DMS 273 (cell line): Measurements from ENCODE around the gene SEL1L2.

Experiments
- DNase-seq: peaks from one replicate; lab custom pipeline; 2025; ENCODE audit not compliant: unreplicated experiment; lab: John Stamatoyannopoulos, UW

The SEL1L2 gene

DNA sequence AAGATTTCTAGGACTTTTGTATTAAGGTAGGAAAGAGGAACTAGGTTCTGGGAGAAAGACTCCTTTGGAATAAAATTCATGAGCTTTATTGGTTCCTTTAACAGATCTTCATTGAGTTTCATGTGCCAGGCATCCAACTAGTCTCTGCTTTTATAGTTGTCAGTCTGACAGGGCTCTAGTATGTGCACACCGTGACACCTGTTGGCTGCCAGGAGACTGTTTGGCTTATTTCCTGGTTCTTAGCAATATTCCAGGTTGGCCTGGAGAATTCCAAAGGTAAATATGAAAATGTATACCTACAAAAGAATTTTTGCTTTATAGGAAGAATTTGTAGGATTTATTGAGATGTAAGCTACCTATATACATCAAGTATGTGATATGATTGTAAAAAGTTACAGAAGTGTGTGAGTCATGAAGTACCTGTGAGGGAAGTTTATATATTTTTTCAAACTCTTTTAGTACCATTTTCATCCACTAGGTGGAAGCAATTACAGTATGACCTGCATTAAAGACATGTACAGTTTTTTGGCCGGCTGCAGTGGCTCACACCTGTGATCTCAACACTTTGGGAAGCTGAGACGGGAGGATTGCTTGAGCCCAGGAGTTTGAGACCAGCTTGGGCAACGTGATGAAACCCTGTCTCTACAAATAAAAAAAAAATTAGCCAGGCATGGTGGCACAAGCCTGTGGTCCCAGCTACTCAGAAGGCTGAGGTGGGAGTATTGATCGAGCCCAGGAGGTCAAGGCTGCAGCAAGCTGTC lies 170.3 kb downstream of the SEL1L2 start:
- DNase-seq: peak; percentile 79

DNA sequence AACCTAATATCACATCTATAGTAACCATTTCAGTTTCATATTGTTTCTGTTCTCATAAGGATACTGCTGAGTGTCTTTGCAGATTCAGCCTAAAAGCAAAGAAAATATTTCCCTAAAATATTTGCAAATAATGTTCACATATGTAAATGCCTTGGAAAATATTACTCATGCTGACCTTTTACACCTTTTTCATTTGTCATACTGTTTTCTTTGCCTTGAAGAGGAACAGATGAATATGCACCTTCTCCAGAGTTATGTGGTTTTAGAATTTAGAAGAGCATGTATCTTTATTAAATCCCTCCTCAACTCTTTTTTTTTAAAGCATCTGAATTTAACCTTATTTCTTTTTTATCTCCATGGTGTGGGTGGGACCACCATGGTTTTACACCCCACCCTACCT lies 173.1 kb downstream of the SEL1L2 start:
- DNase-seq: no peak

DNA sequence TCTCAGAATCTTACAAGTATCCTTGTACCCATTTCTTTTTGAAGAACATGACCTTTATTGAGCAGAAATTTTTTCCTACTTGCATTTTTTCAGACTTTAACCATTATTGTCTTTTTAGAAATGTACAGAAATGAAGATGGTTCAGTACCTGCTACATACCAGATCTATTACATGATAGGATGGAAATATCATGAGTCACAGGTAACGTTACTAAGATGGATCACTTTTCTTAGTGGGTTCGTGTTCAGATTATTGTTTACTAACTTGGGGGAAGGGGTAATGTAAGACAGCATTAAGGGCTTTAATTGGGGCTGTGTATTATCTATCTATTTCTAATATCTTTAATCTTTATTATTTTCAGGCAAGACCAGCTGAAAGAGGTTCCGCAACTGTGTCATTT lies 173.7 kb downstream of the SEL1L2 start:
- DNase-seq: no peak

DNA sequence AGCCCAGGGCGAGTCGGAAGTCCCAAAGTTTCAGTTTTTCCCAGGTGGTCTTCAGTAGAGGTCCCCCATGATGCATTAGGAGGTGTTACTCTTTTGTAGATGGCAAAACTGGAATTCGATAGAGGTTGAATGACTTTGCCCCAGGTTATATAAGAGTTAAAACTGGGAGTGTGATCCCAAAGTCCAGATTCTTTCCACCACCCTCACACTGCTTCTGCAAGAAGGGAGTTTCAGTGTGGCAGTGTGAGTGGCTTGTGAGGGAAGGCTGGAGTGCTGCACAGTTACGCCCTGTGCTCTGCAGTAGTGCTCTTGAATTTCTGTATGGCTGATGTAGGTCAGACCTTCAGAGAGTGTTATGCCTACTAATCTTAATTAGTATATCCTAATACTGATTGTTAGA lies 175.7 kb downstream of the SEL1L2 start:
- no peak for DNase-seq

DNA sequence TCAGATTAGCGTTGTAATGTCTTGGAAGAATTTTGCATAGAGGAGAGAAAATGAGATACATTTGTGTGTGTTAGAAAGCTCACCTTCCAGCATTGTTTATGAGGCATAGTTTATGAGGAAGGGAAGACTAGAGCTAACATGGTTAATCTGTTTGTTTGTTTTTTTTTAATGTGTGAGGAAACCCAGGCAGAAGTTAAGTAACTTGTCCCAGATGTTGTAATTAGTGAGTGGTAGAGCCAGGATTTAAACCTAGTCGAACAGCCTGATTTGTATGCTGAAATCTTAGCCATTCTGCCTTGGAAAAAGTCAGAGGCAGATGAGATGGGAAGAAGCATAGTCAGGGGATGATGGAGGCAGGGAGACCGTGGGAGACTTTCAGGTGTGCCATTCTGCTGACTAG lies 176.5 kb downstream of the SEL1L2 start:
- no peak for DNase-seq

DNA sequence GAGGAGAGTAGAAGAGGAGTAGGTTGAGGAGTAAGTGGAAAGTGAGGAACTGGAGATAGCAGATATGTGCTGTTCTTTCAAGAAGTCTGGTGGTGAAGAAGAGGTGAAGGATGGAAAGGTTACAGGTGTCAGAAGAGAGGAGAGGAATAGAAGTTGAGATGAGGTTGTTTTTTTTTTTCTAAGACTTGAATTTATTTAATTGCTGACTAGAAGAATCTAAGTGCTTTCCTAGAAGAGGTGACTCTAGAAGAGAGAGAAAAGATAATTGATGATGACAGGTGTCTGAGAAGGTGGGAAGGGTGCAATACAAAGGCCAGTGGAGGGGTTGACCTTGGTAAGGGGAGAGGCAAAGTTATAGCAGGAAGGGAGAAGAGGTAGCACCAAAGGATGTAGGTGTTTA lies 180.0 kb downstream of the SEL1L2 start:
- DNase-seq: no peak

DNA sequence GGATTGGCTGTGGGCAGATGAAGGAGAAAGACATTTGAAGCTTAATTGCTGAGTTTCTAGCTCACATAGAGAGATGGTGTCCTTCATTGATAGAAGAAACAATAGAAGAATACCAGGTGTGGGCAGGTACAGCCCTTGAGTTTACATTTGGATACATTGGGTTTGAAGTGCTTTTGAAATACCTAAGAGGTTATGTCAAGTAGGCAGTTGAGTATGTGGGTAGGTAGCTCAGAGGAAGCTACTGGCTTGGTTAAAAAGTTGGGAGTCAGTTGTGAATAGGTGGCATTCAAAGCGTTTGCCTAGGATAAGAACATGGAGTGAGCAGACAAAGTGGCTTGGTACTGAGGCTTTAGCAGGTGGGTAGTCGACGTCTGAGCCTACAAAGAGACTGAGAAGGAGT lies 180.6 kb downstream of the SEL1L2 start:
- DNase-seq: no peak

DNA sequence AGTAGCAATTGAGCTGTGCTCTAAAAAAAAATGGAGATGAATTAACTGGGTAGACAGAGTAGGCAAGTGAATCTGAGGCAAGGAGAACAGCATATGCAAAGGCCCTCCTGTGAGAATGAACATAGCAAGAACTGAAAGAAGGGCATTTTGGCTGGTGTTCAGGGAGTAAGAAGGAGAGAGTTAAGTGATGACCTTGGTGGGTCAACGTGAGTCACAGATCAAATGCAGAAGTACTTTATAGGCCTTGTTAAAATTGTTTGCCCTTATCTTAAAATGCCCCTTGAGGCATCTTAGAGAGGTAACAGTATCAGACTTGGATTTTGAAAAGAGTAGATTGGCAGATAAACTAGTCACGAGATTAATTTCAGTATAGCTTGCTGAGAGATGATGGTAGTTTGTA lies 181.0 kb downstream of the SEL1L2 start:
- DNase-seq: no peak

DNA sequence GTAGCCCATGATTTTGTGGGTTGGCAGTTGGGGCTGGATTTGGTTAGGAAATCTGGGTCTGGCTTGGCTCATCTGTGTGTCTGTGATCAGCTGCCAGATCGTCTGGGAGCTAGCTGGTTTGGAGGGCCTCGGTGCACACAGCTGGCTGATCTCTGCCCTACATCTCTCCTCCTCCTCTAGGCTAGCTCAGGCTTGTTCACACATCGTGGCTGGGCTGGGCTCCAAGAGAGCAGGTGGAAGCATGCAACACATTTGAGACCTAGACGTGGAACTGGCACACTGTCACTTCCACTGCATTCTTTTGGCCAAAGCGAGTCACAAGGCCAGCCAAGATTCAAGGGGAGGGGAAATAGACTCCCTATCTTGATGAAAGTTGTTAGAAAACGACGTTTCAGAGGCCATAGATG lies 189.7 kb downstream of the SEL1L2 start:
- peak; percentile 98 for DNase-seq

DNA sequence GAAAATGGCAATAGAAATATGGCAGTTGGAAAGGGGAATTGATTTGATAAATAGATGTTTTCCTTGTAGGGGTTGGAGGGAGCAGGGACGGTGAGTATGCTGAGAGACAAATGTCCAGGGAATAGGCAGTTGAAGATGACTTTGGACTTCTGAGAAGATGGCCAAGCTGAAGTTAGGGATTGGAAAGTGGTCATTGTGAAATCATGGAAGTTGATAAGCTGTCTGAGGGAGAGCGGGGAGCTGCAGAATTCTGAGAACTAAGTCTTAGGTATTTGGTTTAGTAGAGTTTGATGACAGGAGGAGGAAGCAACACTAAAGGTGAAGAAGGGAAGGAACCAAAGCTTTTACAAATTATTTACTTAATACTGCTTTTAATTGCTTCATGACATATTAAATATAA lies 190.4 kb downstream of the SEL1L2 start:
- no peak for DNase-seq
